Cardiac fibroblast (primary cell): ENCODE measurements around the gene THADA.
"Not testable (repeated sequence)": the region's sequence is repeated elsewhere in the genome, so short reads cannot be mapped to it uniquely, and the experiment has no call there.

Experiments used
- DNase-seq, 2 donors: peaks; one replicate each; pipeline versions ENCODE4 v3.0.0 to v3.0.0-alpha.2; 2010; ENCODE audit warnings: low read depth in 2 of 2
- H3K4me3 ChIP-seq, 2 donors: replicated peaks in 1 of 2; 1 replicate in 1 of 2; 2 replicates in 1 of 2; pipeline ENCODE4 v1.5.1; 2011; ENCODE audit warnings: low read depth in 2 of 2, low read length in 2 of 2, mild to moderate bottlenecking in 2 of 2, moderate library complexity in 1 of 2
- TF ChIP-seq, protein P1 (sequence below): IDR thresholded peaks from one replicate; pipeline ENCODE4 v1.5.1; 2011; ENCODE audit warnings: low read depth, mild to moderate bottlenecking, low read length, inconsistent platforms

THADA gene

DNA sequence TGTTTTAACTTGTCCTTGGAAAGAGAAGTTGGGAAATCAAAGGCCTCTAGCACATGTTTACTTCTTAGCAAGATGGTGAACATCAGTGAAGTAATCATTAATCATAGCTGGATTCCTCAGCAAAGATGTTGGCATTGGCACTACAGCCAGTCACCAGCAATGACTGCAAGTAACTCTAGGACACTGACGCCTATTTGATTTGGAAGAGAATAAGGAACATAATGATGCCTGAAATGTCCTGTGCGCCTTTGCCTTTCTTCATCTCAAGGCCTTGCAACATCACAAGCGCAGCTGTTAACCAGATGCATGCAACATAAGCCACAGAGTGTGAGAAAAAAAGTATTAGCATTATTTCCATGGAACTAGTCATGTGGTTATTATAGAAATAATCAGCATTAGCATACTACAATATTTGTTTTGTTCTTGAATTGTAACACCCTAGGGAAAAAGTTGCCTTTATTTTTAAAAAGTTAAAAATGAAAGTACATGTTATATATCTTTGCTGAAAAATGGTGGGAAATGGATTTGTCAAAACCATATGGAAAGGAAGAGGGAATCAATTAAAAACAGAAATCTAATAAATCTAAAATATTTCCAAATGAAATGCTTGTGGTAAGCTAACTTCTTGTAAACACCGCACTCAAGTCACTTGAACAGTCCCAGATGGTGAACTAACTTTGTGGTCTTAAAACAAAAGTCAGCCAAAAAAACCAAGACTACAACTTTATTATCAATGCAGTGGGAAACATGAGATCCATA, 55.6 kb downstream of the THADA start:
- TF ChIP-seq, protein P1, sequence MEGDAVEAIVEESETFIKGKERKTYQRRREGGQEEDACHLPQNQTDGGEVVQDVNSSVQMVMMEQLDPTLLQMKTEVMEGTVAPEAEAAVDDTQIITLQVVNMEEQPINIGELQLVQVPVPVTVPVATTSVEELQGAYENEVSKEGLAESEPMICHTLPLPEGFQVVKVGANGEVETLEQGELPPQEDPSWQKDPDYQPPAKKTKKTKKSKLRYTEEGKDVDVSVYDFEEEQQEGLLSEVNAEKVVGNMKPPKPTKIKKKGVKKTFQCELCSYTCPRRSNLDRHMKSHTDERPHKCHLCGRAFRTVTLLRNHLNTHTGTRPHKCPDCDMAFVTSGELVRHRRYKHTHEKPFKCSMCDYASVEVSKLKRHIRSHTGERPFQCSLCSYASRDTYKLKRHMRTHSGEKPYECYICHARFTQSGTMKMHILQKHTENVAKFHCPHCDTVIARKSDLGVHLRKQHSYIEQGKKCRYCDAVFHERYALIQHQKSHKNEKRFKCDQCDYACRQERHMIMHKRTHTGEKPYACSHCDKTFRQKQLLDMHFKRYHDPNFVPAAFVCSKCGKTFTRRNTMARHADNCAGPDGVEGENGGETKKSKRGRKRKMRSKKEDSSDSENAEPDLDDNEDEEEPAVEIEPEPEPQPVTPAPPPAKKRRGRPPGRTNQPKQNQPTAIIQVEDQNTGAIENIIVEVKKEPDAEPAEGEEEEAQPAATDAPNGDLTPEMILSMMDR = no peak
- no peak overlapping the region for H3K4me3 ChIP-seq
- peak; percentile 97 to 100 for DNase-seq

DNA sequence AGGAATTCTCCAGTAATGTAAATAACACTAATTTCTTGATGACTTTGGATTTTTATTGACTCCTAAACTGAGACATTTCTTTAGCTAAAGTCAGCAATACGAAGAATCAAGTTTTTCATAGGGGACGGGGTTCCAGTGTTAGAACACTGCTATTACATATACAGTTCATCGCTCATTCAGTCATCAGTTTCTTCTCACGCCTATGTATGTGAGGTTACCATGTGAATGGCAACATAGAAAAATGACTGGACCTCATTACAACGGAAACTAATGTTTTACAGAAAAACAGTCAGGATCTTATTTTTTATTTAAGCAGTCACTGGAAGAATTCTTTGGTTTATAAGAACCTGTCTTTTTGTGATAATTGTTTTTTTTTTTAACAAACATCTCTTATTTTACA, 56.4 kb downstream of the THADA start:
- TF ChIP-seq, protein P1 = no peak
- no peak for DNase-seq
- no peak overlapping the region for H3K4me3 ChIP-seq

DNA sequence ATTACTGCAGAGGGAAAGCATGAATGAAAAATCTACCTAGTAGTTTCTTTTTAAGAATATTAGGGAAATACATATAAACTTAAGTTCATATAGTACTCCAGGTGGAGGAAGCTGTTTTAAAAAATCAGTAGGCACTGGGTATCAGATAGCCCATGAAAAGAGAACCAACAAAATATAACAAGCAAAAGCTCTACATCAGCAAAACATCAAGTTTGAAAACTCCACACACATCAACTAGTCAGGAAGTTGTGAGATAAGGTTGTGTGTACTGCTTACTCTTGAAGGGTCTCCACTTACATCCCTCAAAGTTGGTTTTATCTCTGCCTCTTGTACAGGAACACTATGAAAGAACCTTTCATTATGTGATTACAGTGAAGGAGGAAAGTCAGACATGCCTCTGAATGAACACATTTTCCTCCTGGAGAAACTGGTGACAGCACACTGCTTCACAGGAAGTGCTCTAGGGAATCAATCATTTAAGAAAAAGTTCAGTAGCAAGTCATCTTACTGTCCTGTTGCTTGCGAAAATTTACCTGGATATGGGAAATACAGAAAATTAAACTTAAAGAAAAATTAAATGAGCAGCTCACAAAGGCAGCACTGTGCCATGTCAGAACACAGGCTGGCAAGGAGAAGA, 57.7 kb downstream of the THADA start:
- TF ChIP-seq, protein P1 = no peak
- peak in 1 of 2 donors; percentile 30 for DNase-seq
- H3K4me3 ChIP-seq = no peak overlapping the region

DNA sequence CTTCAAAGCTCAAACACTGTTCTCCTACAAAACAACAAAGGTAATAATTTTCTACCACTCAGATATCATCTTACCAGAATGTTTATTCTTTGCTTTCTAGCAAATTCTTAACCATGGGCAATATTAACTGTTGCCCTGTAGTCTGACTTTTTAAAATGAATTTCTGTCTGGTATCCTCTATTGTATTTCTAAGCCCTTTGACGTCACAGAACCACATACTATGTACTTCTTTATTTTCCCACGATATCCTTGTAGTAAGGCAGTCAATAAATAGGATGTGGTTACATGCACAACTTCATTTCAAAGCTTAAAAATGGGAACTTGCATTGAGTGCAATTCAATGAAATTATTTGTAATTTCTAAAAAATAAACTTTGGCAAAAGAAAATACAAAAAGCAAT, 58.7 kb downstream of the THADA start:
- TF ChIP-seq, protein P1 = no peak
- H3K4me3 ChIP-seq = no peak overlapping the region
- no peak for DNase-seq

DNA sequence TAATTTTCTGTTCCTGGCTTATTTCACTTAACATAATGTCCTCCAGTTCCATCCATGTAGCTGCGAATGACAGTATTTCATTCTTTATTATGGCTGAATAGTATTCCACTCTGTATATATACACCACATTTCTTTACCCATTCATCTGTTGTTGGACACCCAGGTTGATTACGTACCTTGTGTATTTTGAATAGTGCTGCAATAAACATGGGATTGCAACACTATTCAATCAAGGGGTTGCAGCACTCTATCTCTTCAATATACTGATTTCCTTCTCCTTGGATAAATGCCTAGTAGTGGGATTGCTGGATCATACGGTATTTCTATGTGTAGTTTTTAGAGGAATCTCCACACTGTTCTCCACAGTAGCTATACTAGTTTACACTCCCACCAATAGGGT, 61.3 kb downstream of the THADA start:
- no peak for DNase-seq
- TF ChIP-seq, protein P1 = no peak
- H3K4me3 ChIP-seq = no peak overlapping the region

DNA sequence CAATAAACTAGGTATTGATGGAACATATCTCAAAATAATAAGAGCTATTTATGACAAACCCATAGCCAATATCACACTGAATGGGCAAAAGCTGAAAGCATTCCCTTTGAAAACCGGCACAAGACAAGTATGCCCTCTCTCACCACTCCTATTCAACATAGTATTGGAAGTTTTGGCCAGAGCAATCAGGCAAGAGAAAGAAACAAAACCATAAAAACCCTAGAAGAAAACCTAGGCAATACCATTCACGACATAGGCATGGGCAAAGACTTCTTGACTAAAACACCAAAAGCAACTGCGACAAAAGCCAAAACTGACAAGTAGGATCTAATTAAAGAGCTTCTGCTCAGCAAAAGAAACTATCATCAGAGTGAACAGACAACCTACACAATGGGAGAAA, 63.3 kb downstream of the THADA start:
- H3K4me3 ChIP-seq, DNase-seq: not testable (repeated sequence)

DNA sequence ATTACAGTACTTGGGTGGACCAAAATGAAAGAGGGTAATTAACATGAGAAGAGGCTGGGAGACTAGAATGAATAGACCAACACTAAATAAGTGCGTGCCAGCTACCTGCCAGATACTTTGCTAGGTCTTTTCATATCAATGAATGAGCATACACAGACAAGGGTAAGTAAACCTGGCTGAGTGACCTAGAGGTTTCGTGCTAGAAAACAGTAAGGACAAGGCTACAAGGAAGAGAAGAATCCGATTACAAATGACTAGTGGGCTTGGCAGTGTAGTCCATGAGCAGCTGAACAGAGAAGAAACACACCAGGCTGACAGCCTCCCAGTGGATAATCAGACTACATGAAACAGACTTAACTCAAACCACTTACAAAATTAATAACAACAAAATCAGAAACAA, 64.6 kb downstream of the THADA start:
- H3K4me3 ChIP-seq = no peak overlapping the region
- TF ChIP-seq, protein P1 = no peak
- DNase-seq = no peak
